Activated gamma-delta T cell treated with anti-CD3 and anti-CD28 coated beads, Interleukin-2, amount 50 U/mL, for 16 hours (primary cell): Measurements from ENCODE around the gene MROH7.

ENCODE experiments used
- DNase-seq: peaks from one replicate; pipeline ENCODE4 v3.0.0-alpha.2; 2020; ENCODE audit warnings: low read depth

MROH7 gene

GRCh38 chr1:54640863-54641836 is at the start of gene MROH7:
TSS of gene MROH7 (plus strand) at chr1:54641786. CDS start at chr1:54652927, 11,141 bp downstream.
- DNase-seq, result no peak

- no peak for DNase-seq
Observed at GRCh38 chr1:54593571-54594160, 47.9 kb upstream of the MROH7 start.

GRCh38 chr1:54594463-54594862 is 47.1 kb upstream of the MROH7 start:
- no peak for DNase-seq

- DNase-seq, result no peak
Observed at GRCh38 chr1:54595956-54596498, 45.6 kb upstream of the MROH7 start.

GRCh38 chr1:54596756-54597155 is 44.8 kb upstream of the MROH7 start:
- DNase-seq, result no peak

GRCh38 chr1:54597455-54598030 is 44.0 kb upstream of the MROH7 start:
- no peak for DNase-seq

- no peak for DNase-seq
Observed at GRCh38 chr1:54599211-54599823, 42.3 kb upstream of the MROH7 start.

GRCh38 chr1:54600947-54601721 is 40.5 kb upstream of the MROH7 start:
- no peak for DNase-seq

GRCh38 chr1:54601730-54602129 is 39.9 kb upstream of the MROH7 start:
- DNase-seq, result no peak

GRCh38 chr1:54602554-54602953 is 39.0 kb upstream of the MROH7 start:
- DNase-seq, result no peak

GRCh38 chr1:54603241-54603640 is 38.3 kb upstream of the MROH7 start:
- DNase-seq, result no peak

- DNase-seq, result no peak
Observed at GRCh38 chr1:54604051-54604450, 37.5 kb upstream of the MROH7 start.

- DNase-seq, result peak; percentile 5
Observed at GRCh38 chr1:54604572-54605370, 36.8 kb upstream of the MROH7 start.

- DNase-seq, result no peak
Observed at GRCh38 chr1:54606096-54606989, 35.2 kb upstream of the MROH7 start.

- DNase-seq, result no peak
Observed at GRCh38 chr1:54606990-54607325, 34.6 kb upstream of the MROH7 start.

- no peak for DNase-seq
Observed at GRCh38 chr1:54607821-54608565, 33.6 kb upstream of the MROH7 start.

- DNase-seq, result no peak
Observed at GRCh38 chr1:54608566-54609230, 32.9 kb upstream of the MROH7 start.

- DNase-seq, result no peak
Observed at GRCh38 chr1:54609301-54609921, 32.2 kb upstream of the MROH7 start.
